HG03159 (cell line): ENCODE data around the gene PPIP5K1.
"Not testable (repeated sequence)": the region's sequence is repeated elsewhere in the genome, so short reads cannot be mapped to it uniquely, and the experiment has no call there.

ENCODE experiments used
- ATAC-seq: cut with Tn5 transposase; IDR thresholded peaks from one replicate; pipeline ENCODE4 v1.9.1; 2021; ENCODE audit warnings: mild to moderate bottlenecking, moderate library complexity; ENCODE audit not compliant: unreplicated experiment

Gene PPIP5K1

DNA sequence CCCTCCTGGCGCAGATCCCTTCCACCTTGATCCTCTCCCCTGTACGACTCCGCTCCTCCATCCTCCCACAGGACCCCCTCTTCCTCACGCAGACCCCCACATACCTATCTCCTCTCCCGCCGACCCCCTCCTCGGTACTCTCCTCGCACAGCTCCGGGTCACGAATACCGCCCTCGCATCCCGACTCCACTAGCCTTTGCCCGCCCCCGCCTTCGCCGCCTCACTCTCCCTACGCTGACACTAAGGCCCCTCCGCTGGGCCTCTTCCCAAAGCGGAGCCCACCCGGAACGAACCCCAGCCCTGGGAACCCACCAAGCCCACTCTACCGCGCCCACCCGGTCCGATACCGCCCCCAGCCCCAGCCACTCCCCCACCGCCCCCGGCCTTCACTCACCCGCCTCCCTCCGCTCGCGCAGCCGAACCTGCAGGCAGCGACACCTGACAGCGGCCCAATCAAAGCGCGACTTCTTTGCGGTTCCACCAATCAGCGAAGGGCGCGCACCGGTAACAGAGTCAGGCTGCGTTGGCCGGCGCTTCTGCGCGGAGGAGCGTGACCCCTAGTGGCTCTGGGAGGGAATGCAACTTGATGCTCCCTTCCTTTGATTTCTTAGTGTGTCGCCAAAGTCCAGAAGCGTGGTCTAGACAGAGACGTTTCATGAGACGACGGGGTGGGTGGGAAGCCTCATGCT is at the start of gene PPIP5K1:
Gene PPIP5K1, minus strand, starts transcription at position 431 of the 689 bp plus-strand sequence. CDS start 5,704 bp downstream, outside the sequence.
- peak; percentile 97 for ATAC-seq

DNA sequence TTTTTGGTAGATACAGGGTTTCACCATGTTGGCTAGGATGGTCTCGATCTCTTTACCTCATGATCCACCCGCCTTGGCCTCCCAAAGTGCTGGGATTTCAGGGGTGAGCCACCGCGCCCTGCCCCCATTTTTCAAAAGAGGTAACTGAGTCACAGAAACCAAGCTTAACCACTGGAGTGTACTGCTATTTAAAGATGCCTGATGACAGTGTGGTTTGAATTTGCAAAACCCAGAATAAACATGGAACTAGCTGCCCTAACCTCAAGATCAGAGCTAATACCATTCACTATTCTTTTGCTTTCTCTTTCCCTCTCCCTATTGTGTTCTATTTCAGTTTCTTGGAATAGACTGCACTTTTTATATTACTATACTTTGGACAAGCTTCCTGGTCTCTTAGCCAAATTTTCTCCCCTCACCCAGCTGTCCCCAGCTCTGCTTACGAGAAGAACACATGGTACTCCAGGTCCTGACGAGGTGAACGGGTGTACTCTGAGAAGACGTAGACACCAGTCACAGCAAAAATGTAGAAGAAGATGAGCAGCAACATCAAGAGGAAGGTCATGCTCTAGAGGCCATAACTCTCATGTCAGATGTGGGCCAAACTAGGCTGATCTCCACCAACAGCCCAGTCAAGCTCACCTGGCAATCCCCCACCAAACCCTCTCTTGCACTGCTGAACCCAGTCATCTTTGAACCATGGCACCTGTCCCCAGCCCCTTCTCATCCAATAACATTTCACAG is 48.6 kb upstream of the PPIP5K1 start:
- peak; percentile 62 for ATAC-seq

- ATAC-seq, result not testable (repeated sequence)
Measured at GRCh38 chr15:43626937-43627336, 36.9 kb upstream of the PPIP5K1 start.

GRCh38 chr15:43625106-43625505 is 35.1 kb upstream of the PPIP5K1 start:
- no peak for ATAC-seq

DNA sequence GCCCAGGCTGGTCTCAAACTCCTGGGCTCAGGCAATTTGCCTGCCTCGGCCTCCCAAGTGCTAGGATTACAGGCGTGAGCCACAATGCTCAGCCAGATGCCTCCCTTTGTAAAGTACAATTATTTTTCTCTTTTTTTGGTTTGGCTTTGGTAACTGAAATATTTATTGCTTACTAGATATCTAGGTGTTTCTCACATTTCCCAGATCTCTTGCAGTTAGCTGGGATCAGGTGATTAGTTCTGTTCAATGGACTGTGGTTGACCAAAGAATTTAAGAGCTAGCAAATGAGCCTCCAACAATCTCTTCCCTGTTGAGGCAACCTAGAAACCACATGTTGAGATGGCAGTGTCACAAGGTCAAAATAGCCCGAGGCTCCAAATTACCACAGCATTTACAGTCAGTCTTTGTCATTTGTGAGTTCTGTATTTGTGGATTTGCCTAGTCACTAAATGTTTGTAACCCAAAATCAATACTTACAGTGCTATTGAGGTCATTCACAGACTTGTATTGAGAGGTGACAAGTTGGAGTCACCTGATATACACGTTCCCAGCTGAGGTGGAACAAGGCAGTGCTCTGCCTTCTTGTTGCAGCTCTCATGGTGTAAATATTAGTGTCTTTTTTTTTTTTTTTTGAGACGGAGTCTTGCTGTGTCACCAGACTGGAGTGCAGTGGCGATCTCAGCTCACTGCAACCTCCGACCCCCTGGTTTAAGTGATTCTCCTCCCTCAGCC is 32.2 kb upstream of the PPIP5K1 start:
- not testable (repeated sequence) for ATAC-seq

GRCh38 chr15:43618700-43619099 is 28.7 kb upstream of the PPIP5K1 start, which contains the start of gene STRC:
TSS of gene STRC (minus strand) at chr15:43618800. CDS start at chr15:43618722, 78 bp downstream.
- ATAC-seq, result not testable (repeated sequence)

GRCh38 chr15:43617750-43618149 is 27.7 kb upstream of the PPIP5K1 start:
- not testable (repeated sequence) for ATAC-seq

GRCh38 chr15:43602233-43602632 is 12.2 kb upstream of the PPIP5K1 start:
- not testable (repeated sequence) for ATAC-seq

DNA sequence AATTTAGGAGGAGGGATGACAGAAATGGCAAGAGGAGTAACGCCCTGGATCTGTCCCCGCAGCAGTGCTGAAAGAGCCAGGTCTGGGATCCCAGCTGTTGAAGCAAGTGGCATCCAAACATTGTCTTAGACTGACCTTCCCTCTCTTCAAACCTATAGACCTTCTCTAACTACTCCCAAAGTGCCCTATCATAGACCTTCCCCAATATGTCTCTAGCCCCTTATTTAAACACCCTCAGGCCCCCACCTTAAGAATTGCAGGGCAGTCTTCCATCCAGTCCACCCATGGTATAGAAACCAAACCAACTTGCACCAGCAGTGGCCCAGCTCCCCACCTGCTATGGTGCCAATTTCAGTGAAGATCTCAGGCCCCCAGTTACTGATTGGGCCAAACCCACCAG is 10.2 kb upstream of the PPIP5K1 start:
- not testable (repeated sequence) for ATAC-seq

- ATAC-seq, result not testable (repeated sequence)
Measured at GRCh38 chr15:43599131-43599530, 9.1 kb upstream of the PPIP5K1 start.

DNA sequence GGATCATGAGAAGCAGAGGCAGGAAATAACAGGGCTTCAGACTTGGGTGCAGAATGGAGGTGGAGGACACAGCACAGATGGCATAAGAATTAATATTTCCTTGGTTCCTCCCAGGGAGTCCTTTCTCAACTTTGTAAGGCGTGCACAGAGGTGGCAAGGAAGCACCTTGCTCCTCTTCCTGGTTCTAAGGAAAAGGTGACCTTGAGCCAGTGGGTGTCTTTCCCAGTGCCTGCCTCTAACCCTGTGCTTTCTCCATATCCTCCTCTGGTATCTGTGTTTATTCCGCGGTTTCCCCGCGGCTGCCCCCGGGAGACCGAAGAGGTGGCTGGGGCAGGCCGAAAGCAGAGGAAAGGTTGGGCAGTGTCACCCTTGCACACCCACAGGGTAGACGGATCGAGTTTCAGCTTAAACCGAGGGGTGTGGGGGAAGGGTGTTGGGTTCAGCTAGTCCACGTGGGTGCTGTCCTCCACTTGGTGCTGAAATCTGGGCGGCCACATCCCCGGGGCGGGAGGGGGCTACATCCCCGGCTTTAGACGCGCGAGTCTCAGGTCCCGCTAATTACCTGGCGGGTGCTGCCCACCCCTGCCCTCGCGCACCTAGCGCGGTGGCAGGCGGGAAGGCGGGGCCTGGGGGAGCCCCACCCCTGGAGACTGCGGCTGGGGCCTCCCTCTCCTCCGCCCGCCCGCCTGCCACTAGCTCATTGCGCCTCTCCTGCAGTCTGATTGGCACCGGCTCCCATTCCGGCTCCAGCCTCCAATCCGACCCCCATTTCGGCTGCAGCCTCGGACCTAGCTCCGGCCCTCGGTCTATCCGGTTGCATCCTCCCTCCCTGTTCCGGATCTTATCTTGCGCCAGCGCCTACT is 3.6 kb upstream of the PPIP5K1 start, which contains the start of gene CKMT1B:
Gene CKMT1B, plus strand, starts transcription at position 700 of the 863 bp plus-strand sequence. CDS start 192 bp downstream, outside the sequence.
- ATAC-seq, result not testable (repeated sequence)

GRCh38 chr15:43592841-43593240 is 2.8 kb upstream of the PPIP5K1 start:
- not testable (repeated sequence) for ATAC-seq

- not testable (repeated sequence) for ATAC-seq
Measured at GRCh38 chr15:43574607-43575006, 15.4 kb downstream of the PPIP5K1 start.

GRCh38 chr15:43566615-43567014 is 23.4 kb downstream of the PPIP5K1 start:
- not testable (repeated sequence) for ATAC-seq

DNA sequence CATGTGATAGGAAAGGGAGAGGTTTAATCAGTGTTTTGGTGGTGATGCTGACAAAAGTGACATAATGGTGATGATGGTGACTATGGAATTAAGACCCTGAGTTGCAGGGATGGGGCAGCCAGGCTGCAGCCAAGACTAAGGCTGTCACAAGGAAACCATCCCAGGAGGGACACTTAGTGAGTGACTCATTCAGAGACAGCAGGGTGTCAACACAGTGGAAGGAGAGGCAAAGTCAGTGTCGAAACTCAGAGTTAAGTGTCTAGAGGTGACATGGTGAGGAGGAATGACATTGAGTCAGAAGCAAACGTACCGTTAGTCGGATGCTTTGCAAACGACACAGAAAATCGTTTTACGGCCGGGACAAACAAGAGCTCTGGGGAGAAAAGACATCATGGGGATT is 26.2 kb downstream of the PPIP5K1 start:
- ATAC-seq, result not testable (repeated sequence)

DNA sequence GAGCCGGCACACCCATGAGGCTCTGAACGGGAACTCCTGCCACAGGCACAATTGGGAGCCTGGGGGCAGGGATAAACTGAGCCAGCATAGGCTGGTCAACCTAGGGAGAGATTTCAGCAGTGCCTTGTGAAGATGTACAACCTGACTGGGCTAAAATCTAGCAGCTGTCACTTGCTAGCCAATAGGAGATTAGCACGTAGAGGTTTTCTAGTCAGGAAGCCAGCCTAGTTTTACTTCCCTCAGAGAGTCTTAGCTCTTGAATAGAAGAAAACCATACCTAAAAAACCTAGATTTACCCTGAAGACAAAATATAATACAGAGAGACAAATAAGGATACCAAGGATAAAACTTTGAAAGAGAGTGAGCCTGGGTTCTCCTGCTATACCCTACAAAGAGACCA is 27.3 kb downstream of the PPIP5K1 start:
- not testable (repeated sequence) for ATAC-seq

GRCh38 chr15:43552986-43553385 is 37.0 kb downstream of the PPIP5K1 start:
- ATAC-seq, result no peak

GRCh38 chr15:43552256-43552655 is 37.8 kb downstream of the PPIP5K1 start:
- no peak for ATAC-seq

DNA sequence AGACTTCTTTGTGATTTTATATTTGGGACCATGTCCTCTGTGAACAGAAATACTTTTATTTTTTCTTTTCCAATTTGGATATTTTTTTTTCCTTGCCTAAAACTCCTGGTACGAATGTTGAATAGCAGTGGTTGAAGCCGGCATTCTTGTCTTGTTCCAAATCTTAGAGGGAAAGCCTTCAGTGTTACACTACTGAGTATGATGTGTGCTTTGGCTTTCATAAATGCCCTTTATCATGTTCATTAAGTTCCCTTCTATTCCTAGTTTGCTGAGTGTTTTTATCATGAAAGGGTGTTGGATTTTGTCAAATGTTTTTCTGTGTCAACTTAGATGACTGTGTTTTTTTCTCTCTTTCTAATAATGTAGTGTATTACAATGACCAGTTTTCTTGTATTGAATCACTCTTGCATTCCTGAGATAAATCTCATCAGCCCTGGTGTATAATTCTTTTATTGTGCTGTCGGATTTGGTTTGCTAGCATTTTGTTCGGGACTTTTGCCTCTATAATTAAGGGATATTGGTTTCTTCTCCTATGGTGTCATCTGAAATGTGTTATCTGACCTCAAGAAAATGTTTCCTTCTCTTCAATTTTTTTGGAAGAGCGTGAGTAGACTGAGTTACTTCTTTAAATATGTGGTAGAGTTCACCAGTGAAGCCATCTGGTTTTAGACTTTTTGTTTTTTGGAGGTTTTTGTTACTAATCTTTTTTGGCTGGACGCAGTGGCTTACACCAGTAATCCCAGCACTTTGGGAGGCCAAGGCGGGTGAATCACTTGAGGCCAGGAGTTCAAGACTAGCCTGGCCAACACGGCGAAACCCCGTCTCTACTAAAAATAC is 39.3 kb downstream of the PPIP5K1 start:
- ATAC-seq, result no peak
